HepG2 (cell line): ENCODE measurements around the gene IMPDH2. TPM values are rescaled to one million over a fixed set of nuclear protein-coding genes. Genes with fewer than 3 reads are reported as not detected.

Source experiments
- FOXC1 ChIP-seq: sonication (generic); formaldehyde crosslinking; IDR thresholded peaks from 2 replicates; pipeline ENCODE4 v1.8.0; 2022; ENCODE audit warnings: mild to moderate bottlenecking, missing genetic modification reagents, borderline replicate concordance
- GFI1 ChIP-seq: sonication (generic); formaldehyde crosslinking; IDR thresholded peaks from 2 replicates; pipeline ENCODE4 v1.5.0; 2020; ENCODE audit warnings: missing genetic modification reagents, mild to moderate bottlenecking, borderline replicate concordance
- GPN1 ChIP-seq: sonication (generic); formaldehyde crosslinking; IDR thresholded peaks from 2 replicates; pipeline ENCODE4 v1.5.1; 2020; ENCODE audit warnings: missing genetic modification reagents, borderline replicate concordance
- GTF3A ChIP-seq: sonication (generic); formaldehyde crosslinking; conservative IDR thresholded peaks from 2 replicates; pipeline ENCODE4 v1.4.0; 2020; ENCODE audit warnings: mild to moderate bottlenecking, missing genetic modification reagents
- IKZF1 ChIP-seq: fragments of 450-650 bp; IDR thresholded peaks from 2 replicates; pipeline ENCODE4 v1.7.1; 2016
- IRF9 ChIP-seq: sonication (generic); formaldehyde crosslinking; IDR thresholded peaks from 2 replicates; pipeline ENCODE4 v1.8.0; 2022; ENCODE audit warnings: missing genetic modification reagents, mild to moderate bottlenecking, borderline replicate concordance
- NFE2L2 ChIP-seq: fragments of 150-350 bp; IDR thresholded peaks from 2 replicates; pipeline ENCODE4 v1.6.1; 2014; ENCODE audit warnings: low read length
- SAP130 ChIP-seq: IDR thresholded peaks from 2 replicates; pipeline ENCODE4 v1.6.1; 2016; ENCODE audit warnings: low read depth
- SMC3 ChIP-seq: IDR thresholded peaks from 2 replicates; pipeline ENCODE4 v1.6.1; 2011; ENCODE audit warnings: low read length, improper control_type of control experiment
- SRSF9 ChIP-seq: fragments of 200-400 bp; formaldehyde crosslinking; IDR thresholded peaks from 2 replicates; pipeline ENCODE4 v1.6.1; 2018; ENCODE audit warnings: borderline replicate concordance, mild to moderate bottlenecking, low read depth, low read length; ENCODE audit not compliant: insufficient read depth, poor library complexity, severe bottlenecking
- STAG1 ChIP-seq: sonication (generic); formaldehyde crosslinking; IDR thresholded peaks from 2 replicates; pipeline ENCODE4 v1.4.0; 2020; ENCODE audit warnings: missing genetic modification reagents
- U2AF1 ChIP-seq: fragments of 200-400 bp; formaldehyde crosslinking; optimal IDR thresholded peaks from 2 replicates; pipeline ENCODE3; 2017; ENCODE audit warnings: mild to moderate bottlenecking, low read depth, low read length
- ZBTB10 ChIP-seq: sonication (generic); formaldehyde crosslinking; IDR thresholded peaks from 2 replicates; pipeline ENCODE4 v1.4.0; 2020; ENCODE audit warnings: missing genetic modification reagents, borderline replicate concordance
- ZBTB44 ChIP-seq: sonication (generic); formaldehyde crosslinking; IDR thresholded peaks from 2 replicates; pipeline ENCODE4 v1.4.0; 2020; ENCODE audit warnings: missing genetic modification reagents
- ZC3H13 ChIP-seq: sonication (generic); formaldehyde crosslinking; IDR thresholded peaks from 2 replicates; pipeline ENCODE4 v1.8.1; 2023; ENCODE audit warnings: mild to moderate bottlenecking, missing genetic modification reagents, moderate library complexity
- ZFP36L1 ChIP-seq: sonication (generic); formaldehyde crosslinking; IDR thresholded peaks from 2 replicates; pipeline ENCODE4 v1.8.0; 2022; ENCODE audit warnings: mild to moderate bottlenecking, missing genetic modification reagents, moderate library complexity
- ZNF251 ChIP-seq: sonication (generic); formaldehyde crosslinking; IDR thresholded peaks from 2 replicates; pipeline ENCODE4 v1.9.0; 2021; ENCODE audit warnings: mild to moderate bottlenecking, missing genetic modification reagents
- ZNF30 ChIP-seq: sonication (generic); formaldehyde crosslinking; IDR thresholded peaks from 2 replicates; pipeline ENCODE4 v1.5.0; 2020; ENCODE audit warnings: mild to moderate bottlenecking, missing genetic modification reagents
- ZNF333 ChIP-seq: sonication (generic); formaldehyde crosslinking; IDR thresholded peaks from 2 replicates; pipeline ENCODE4 v1.4.0; 2020; ENCODE audit warnings: mild to moderate bottlenecking, missing genetic modification reagents, borderline replicate concordance
- ZNF503 ChIP-seq: sonication (generic); formaldehyde crosslinking; IDR thresholded peaks from 2 replicates; pipeline ENCODE4 v1.4.0; 2020; ENCODE audit warnings: missing genetic modification reagents
- polyA plus RNA-seq, 8 experiments: library from polyadenylated mRNA; depleted of rRNA in 3 of 8; stranded (reverse) in 7 of 8; unstranded in 1 of 8; fragments of >200 nt; fragmentation: Illumina TruSeq in 4 of 8; extraction: Trizol in 4 of 8; gene quantifications; 2 replicates each; pipeline versions ENCODE4 v1.2.1 to v1.2.3, GENCODE V29; 2011 to 2016; ENCODE audit warnings: low read depth in 4 of 8, missing spikeins in 1 of 8, mixed read lengths in 1 of 8; ENCODE audit not compliant: insufficient read depth in 1 of 8
- total RNA-seq, 5 experiments: library from RNA; depleted of rRNA; stranded (reverse); fragments of >200 nt; fragmentation: Illumina TruSeq; extraction: Trizol; gene quantifications; 2 replicates each; pipeline ENCODE4 v1.2.3, GENCODE V29; 2016; ENCODE audit warnings: low read depth in 1 of 5

IMPDH2 gene
- total and polyA plus RNA-seq, 2 of the 13 experiments (the other 11 are each of a cell fraction or from before 2014, with no cell fraction given), result 248 to 260 TPM

GRCh38 chr3:49029563-49029884 is 326 bp upstream of the IMPDH2 start (continued):
- TF ChIP-seq ZBTB44 (CRISPR knock-in tag) (no peak), SMC3 (no peak), GFI1 (CRISPR knock-in tag) (no peak; the same call in 1 of the 2 replicates), GTF3A (no peak), IRF9 (CRISPR knock-in tag) (no peak), ZNF30 (no peak), SAP130 (CRISPR knock-in tag) (no peak), FOXC1 (no peak), ZNF503 (CRISPR knock-in tag) (no peak), U2AF1 (no peak), ZC3H13 (CRISPR knock-in tag) (peak; percentile 1; the same call in 1 of the 2 replicates), SRSF9 (no peak), ZFP36L1 (CRISPR knock-in tag) (no peak), IKZF1 (no peak), GPN1 (CRISPR knock-in tag) (no peak), NFE2L2 (no peak), STAG1 (no peak), ZBTB10 (CRISPR knock-in tag) (no peak), ZNF251 (no peak), ZNF333 (CRISPR knock-in tag) (no peak)
